ENCODE results near the gene VCP. TPM values are rescaled to one million over a fixed set of nuclear protein-coding genes. Genes with fewer than 3 reads are reported as not detected.

VCP gene
- total RNA-seq, 1 donor from 2014 or later = 397 TPM

GRCh38 chr9:35044071-35044470 lies 28.4 kb downstream of the VCP start:
- no peak for TF ChIP-seq CTCF (IDR thresholded peaks at IDR 0.05; ENCODE audit: unreplicated experiment)
- DNase-seq (ENCODE audit: low spot score) = no peak
- no peak overlapping the region for H3K27ac Mint-ChIP-seq (ENCODE audit: unreplicated experiment)
- no peak overlapping the region for H3K4me3 Mint-ChIP-seq (ENCODE audit: unreplicated experiment)
- peaks cover 4% of the 10 kb centered on the region for H3K27me3 Mint-ChIP-seq (ENCODE audit: unreplicated experiment)
- peaks cover 28% of the 10 kb centered on the region for H3K36me3 Mint-ChIP-seq (ENCODE audit: low read depth, unreplicated experiment)
- H3K4me1 Mint-ChIP-seq (ENCODE audit: unreplicated experiment) = no peaks in the 10 kb centered on the region
- no peaks in the 10 kb centered on the region for H3K9me3 Mint-ChIP-seq (ENCODE audit: unreplicated experiment)

- Mint-ChIP-seq H3K4me3 (ENCODE audit: unreplicated experiment) (no peak overlapping the region), H3K36me3 (ENCODE audit: low read depth, unreplicated experiment) (peaks cover 25% of the 10 kb centered on the region), H3K27me3 (ENCODE audit: unreplicated experiment) (peaks cover 4% of the 10 kb centered on the region), H3K4me1 (ENCODE audit: unreplicated experiment) (no peaks in the 10 kb centered on the region), H3K27ac (ENCODE audit: unreplicated experiment) (peak overlapping the region; percentile 7), H3K9me3 (ENCODE audit: unreplicated experiment) (no peaks in the 10 kb centered on the region)
- no peak for TF ChIP-seq CTCF (IDR thresholded peaks at IDR 0.05; ENCODE audit: unreplicated experiment)
- DNase-seq (ENCODE audit: low spot score) = no peak
Measured at GRCh38 chr9:35042891-35043545, 29.4 kb downstream of the VCP start.

GRCh38 chr9:35042081-35042604 lies 30.3 kb downstream of the VCP start:
- no peak for TF ChIP-seq CTCF (IDR thresholded peaks at IDR 0.05; ENCODE audit: unreplicated experiment)
- Mint-ChIP-seq H3K4me3 (ENCODE audit: unreplicated experiment) (peak overlapping the region; percentile 24), H3K4me1 (ENCODE audit: unreplicated experiment) (no peaks in the 10 kb centered on the region), H3K27ac (ENCODE audit: unreplicated experiment) (no peak overlapping the region), H3K36me3 (ENCODE audit: low read depth, unreplicated experiment) (peaks cover 25% of the 10 kb centered on the region), H3K9me3 (ENCODE audit: unreplicated experiment) (no peaks in the 10 kb centered on the region), H3K27me3 (ENCODE audit: unreplicated experiment) (peaks cover 4% of the 10 kb centered on the region)
- DNase-seq (ENCODE audit: low spot score) = no peak

- no peak overlapping the region for H3K27ac Mint-ChIP-seq (ENCODE audit: unreplicated experiment)
- H3K36me3 Mint-ChIP-seq (ENCODE audit: low read depth, unreplicated experiment) = peaks cover 20% of the 10 kb centered on the region
- peaks cover 1% of the 10 kb centered on the region for H3K27me3 Mint-ChIP-seq (ENCODE audit: unreplicated experiment)
- no peak for TF ChIP-seq CTCF (IDR thresholded peaks at IDR 0.05; ENCODE audit: unreplicated experiment)
- no peak overlapping the region for H3K4me3 Mint-ChIP-seq (ENCODE audit: unreplicated experiment)
- no peak for DNase-seq (ENCODE audit: low spot score)
- no peaks in the 10 kb centered on the region for H3K4me1 Mint-ChIP-seq (ENCODE audit: unreplicated experiment)
- no peaks in the 10 kb centered on the region for H3K9me3 Mint-ChIP-seq (ENCODE audit: unreplicated experiment)
Measured at GRCh38 chr9:35035851-35036701, 36.3 kb downstream of the VCP start.

GRCh38 chr9:35033101-35033500 lies 39.3 kb downstream of the VCP start:
- H3K9me3 Mint-ChIP-seq (ENCODE audit: unreplicated experiment) = peaks cover 3% of the 10 kb centered on the region
- no peak for TF ChIP-seq CTCF (IDR thresholded peaks at IDR 0.05; ENCODE audit: unreplicated experiment)
- no peak for DNase-seq (ENCODE audit: low spot score)
- no peak overlapping the region for H3K27ac Mint-ChIP-seq (ENCODE audit: unreplicated experiment)
- peaks cover 30% of the 10 kb centered on the region for H3K36me3 Mint-ChIP-seq (ENCODE audit: low read depth, unreplicated experiment)
- no peaks in the 10 kb centered on the region for H3K27me3 Mint-ChIP-seq (ENCODE audit: unreplicated experiment)
- peaks cover under 1% of the 10 kb centered on the region for H3K4me1 Mint-ChIP-seq (ENCODE audit: unreplicated experiment)
- no peak overlapping the region for H3K4me3 Mint-ChIP-seq (ENCODE audit: unreplicated experiment)
